WTC11 (cell line): Measurements from ENCODE around the gene KDM4B. TPM values are rescaled to one million over a fixed set of nuclear protein-coding genes. Genes with fewer than 3 reads are reported as not detected.

ENCODE experiments used
- ATAC-seq: fragments of 200-7000 bp; cut with Tn5 transposase; 2 replicates; pipeline ENCODE4 v1.10.0; 2021; ENCODE audit warnings: mild to moderate bottlenecking, moderate library complexity
- CTCF ChIA-PET: fragments of 300-600 bp; sonication (Branson Sonifier 250); formaldehyde crosslinking; loops from one replicate; lab custom pipeline; 2021; ENCODE audit warnings: antibody characterized with exemption; lab: Charles Lee
- POLR2A ChIA-PET: fragments of 350-600 bp; sonication (Branson Sonifier 250); formaldehyde crosslinking; loops from one replicate; lab custom pipeline; 2021; ENCODE audit warnings: antibody characterized with exemption; lab: Charles Lee
- DNase-seq: peaks from one replicate; pipeline ENCODE4 v3.0.0; 2021; ENCODE audit warnings: low spot score
- H3K27ac Mint-ChIP-seq: 2 replicates; pipeline ENCODE4 v1.8.0; 2021; ENCODE audit warnings: mixed read lengths
- H3K27me3 Mint-ChIP-seq: 2 replicates; pipeline ENCODE4 v1.8.0; 2021; ENCODE audit warnings: low read depth, mild to moderate bottlenecking, moderate library complexity, mixed read lengths
- H3K36me3 Mint-ChIP-seq: 2 replicates; pipeline ENCODE4 v1.8.0; 2021; ENCODE audit warnings: mixed read lengths
- H3K4me1 Mint-ChIP-seq: 2 replicates; pipeline ENCODE4 v1.8.0; 2022; ENCODE audit warnings: mixed read lengths
- H3K4me3 Mint-ChIP-seq: 2 replicates; pipeline ENCODE4 v1.8.0; 2021; ENCODE audit warnings: mild to moderate bottlenecking, moderate library complexity, mixed read lengths
- H3K9me3 Mint-ChIP-seq: 2 replicates; pipeline ENCODE4 v1.8.0; 2021; ENCODE audit warnings: mixed read lengths
- ESRRA ChIP-seq: sonication (generic); formaldehyde crosslinking; IDR thresholded peaks from 2 replicates; pipeline ENCODE4 v1.8.1; 2022; ENCODE audit warnings: mild to moderate bottlenecking, missing genetic modification reagents, borderline replicate concordance
- JUN ChIP-seq: sonication (generic); formaldehyde crosslinking; IDR thresholded peaks from 2 replicates; pipeline ENCODE4 v1.8.0; 2023; ENCODE audit warnings: mild to moderate bottlenecking, missing genetic modification reagents
- MXD4 ChIP-seq: fragments of 250-450 bp; sonication (Bioruptor Pico); IDR thresholded peaks from 2 replicates; pipeline ENCODE4 v1.8.0; 2021; ENCODE audit warnings: mild to moderate bottlenecking, moderate library complexity, borderline replicate concordance
- NFYB ChIP-seq: sonication (generic); formaldehyde crosslinking; conservative IDR thresholded peaks from 2 replicates; pipeline ENCODE4 v1.8.0; 2022; ENCODE audit warnings: low read depth, missing genetic modification reagents
- RELA ChIP-seq: sonication (generic); formaldehyde crosslinking; IDR thresholded peaks from 2 replicates; pipeline ENCODE4 v1.8.1; 2022; ENCODE audit warnings: missing genetic modification reagents, mild to moderate bottlenecking, borderline replicate concordance
- RORB ChIP-seq: fragments of 250-450 bp; sonication (Bioruptor Pico); IDR thresholded peaks from 2 replicates; pipeline ENCODE4 v1.9.0; 2021; ENCODE audit warnings: mild to moderate bottlenecking
- SMAD3 ChIP-seq: sonication (generic); formaldehyde crosslinking; IDR thresholded peaks from 2 replicates; pipeline ENCODE4 v1.8.0; 2022; ENCODE audit warnings: missing genetic modification reagents, mild to moderate bottlenecking, borderline replicate concordance
- SMAD4 ChIP-seq: sonication (generic); formaldehyde crosslinking; IDR thresholded peaks from 2 replicates; pipeline ENCODE4 v1.8.0; 2022; ENCODE audit warnings: mild to moderate bottlenecking, missing genetic modification reagents
- TEAD1 ChIP-seq: sonication (generic); formaldehyde crosslinking; IDR thresholded peaks from 2 replicates; pipeline ENCODE4 v1.8.0; 2022; ENCODE audit warnings: mild to moderate bottlenecking, missing genetic modification reagents
- TP53 ChIP-seq: sonication (generic); formaldehyde crosslinking; IDR thresholded peaks from 2 replicates; pipeline ENCODE4 v1.8.1; 2023; ENCODE audit warnings: mild to moderate bottlenecking, missing genetic modification reagents
- ZNF138 ChIP-seq: sonication (generic); formaldehyde crosslinking; conservative IDR thresholded peaks from 2 replicates; pipeline ENCODE4 v1.8.1; 2022; ENCODE audit warnings: mild to moderate bottlenecking, moderate library complexity, missing genetic modification reagents
- ZNF423 ChIP-seq: fragments of 250-450 bp; sonication (Bioruptor Pico); IDR thresholded peaks from 2 replicates; pipeline ENCODE4 v2.1.2; 2022; ENCODE audit warnings: mild to moderate bottlenecking, moderate library complexity
- total RNA-seq: library from RNA; stranded (reverse); gene quantifications from 3 replicates; pipeline ENCODE4 v1.2.3, GENCODE V29; 2021
- TF ChIP-seq, protein P1 (sequence below): fragments of 250-450 bp; sonication (Bioruptor Pico); IDR thresholded peaks from 2 replicates; pipeline ENCODE4 v1.8.0; 2021; ENCODE audit warnings: mild to moderate bottlenecking
- TF ChIP-seq, protein P2 (sequence below): sonication (generic); formaldehyde crosslinking; conservative IDR thresholded peaks from 2 replicates; pipeline ENCODE4 v1.8.1; 2022; ENCODE audit warnings: mild to moderate bottlenecking, missing genetic modification reagents
- TF ChIP-seq, protein P3 (sequence below): fragments of 250-450 bp; sonication (Bioruptor Pico); IDR thresholded peaks from 2 replicates; pipeline ENCODE4 v1.9.0; 2021; ENCODE audit warnings: mild to moderate bottlenecking, borderline replicate concordance
- TF ChIP-seq, protein P4 (sequence below): sonication (generic); formaldehyde crosslinking; IDR thresholded peaks from 2 replicates; pipeline ENCODE4 v1.8.1; 2023; ENCODE audit warnings: mild to moderate bottlenecking, missing genetic modification reagents, moderate library complexity

KDM4B gene
- total RNA-seq, 1 experiment from 2014 or later: 43.2 TPM

DNA sequence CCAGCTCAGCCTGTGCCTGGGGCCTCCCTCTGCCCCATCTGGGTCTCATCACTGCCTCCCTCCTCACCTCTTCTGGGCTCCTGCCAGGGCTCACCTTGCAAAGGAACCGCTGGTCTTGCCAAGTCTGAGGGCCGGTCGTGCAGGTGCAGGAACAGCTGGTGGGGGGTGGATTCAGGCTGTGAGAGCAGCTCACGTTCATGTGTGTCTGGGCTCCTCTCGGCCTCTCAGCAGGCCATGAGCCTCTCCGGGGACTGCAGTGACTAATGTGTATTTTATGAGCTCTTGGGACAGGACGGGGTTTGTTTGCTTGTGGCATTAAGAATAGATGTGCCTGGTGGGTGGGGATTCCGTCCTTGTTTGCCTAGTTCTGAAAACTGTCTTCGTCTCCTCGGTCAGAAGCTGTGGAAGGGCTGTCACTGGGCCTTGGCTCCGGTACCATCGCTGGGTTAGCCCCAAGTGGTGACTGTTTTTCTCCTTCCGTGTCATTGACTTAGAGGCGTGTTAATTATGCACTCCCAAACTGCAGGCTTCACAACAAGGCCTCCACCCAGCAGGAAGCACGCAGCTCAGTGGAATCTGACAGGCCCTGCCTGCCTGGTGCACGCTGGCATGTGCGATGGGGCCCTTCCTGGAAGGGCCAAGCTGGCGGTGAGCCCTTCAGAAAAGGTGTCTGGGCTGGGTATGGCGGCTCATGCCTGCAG, 77.6 kb downstream of the KDM4B start:
- Mint-ChIP-seq H3K9me3 (no peaks in the 10 kb centered on the region), H3K4me1 (no peaks in the 10 kb centered on the region), H3K36me3 (no peaks in the 10 kb centered on the region; the same call in 1 of the 2 replicates), H3K4me3 (no peak overlapping the region), H3K27me3 (no peaks in the 10 kb centered on the region), H3K27ac (no peak overlapping the region)
- ChIA-PET CTCF (interaction anchor here (0.6 to 1.7 kb wide), 9 partner anchors 9 to 747 kb away, joined by 3 to 11 read pairs (median 5); partner anchors contain the start of gene PLIN3), POLR2A (no interaction called here)
- DNase-seq (no peak), ATAC-seq (no peak)
- TF ChIP-seq, protein P1, sequence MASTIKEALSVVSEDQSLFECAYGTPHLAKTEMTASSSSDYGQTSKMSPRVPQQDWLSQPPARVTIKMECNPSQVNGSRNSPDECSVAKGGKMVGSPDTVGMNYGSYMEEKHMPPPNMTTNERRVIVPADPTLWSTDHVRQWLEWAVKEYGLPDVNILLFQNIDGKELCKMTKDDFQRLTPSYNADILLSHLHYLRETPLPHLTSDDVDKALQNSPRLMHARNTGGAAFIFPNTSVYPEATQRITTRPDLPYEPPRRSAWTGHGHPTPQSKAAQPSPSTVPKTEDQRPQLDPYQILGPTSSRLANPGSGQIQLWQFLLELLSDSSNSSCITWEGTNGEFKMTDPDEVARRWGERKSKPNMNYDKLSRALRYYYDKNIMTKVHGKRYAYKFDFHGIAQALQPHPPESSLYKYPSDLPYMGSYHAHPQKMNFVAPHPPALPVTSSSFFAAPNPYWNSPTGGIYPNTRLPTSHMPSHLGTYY: no peak
- TF ChIP-seq SMAD4 (CRISPR knock-in tag) (no peak), TEAD1 (no peak), TP53 (CRISPR knock-in tag) (no peak), RELA (no peak), JUN (CRISPR knock-in tag) (no peak), ESRRA (CRISPR knock-in tag) (no peak), NFYB (CRISPR knock-in tag) (no peak), ZNF138 (CRISPR knock-in tag) (no peak)
- TF ChIP-seq, protein P2, sequence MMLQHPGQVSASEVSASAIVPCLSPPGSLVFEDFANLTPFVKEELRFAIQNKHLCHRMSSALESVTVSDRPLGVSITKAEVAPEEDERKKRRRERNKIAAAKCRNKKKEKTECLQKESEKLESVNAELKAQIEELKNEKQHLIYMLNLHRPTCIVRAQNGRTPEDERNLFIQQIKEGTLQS (CRISPR knock-in tag): no peak
- TF ChIP-seq, protein P3, sequence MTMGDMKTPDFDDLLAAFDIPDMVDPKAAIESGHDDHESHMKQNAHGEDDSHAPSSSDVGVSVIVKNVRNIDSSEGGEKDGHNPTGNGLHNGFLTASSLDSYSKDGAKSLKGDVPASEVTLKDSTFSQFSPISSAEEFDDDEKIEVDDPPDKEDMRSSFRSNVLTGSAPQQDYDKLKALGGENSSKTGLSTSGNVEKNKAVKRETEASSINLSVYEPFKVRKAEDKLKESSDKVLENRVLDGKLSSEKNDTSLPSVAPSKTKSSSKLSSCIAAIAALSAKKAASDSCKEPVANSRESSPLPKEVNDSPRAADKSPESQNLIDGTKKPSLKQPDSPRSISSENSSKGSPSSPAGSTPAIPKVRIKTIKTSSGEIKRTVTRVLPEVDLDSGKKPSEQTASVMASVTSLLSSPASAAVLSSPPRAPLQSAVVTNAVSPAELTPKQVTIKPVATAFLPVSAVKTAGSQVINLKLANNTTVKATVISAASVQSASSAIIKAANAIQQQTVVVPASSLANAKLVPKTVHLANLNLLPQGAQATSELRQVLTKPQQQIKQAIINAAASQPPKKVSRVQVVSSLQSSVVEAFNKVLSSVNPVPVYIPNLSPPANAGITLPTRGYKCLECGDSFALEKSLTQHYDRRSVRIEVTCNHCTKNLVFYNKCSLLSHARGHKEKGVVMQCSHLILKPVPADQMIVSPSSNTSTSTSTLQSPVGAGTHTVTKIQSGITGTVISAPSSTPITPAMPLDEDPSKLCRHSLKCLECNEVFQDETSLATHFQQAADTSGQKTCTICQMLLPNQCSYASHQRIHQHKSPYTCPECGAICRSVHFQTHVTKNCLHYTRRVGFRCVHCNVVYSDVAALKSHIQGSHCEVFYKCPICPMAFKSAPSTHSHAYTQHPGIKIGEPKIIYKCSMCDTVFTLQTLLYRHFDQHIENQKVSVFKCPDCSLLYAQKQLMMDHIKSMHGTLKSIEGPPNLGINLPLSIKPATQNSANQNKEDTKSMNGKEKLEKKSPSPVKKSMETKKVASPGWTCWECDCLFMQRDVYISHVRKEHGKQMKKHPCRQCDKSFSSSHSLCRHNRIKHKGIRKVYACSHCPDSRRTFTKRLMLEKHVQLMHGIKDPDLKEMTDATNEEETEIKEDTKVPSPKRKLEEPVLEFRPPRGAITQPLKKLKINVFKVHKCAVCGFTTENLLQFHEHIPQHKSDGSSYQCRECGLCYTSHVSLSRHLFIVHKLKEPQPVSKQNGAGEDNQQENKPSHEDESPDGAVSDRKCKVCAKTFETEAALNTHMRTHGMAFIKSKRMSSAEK (CRISPR knock-in tag): no peak

DNA sequence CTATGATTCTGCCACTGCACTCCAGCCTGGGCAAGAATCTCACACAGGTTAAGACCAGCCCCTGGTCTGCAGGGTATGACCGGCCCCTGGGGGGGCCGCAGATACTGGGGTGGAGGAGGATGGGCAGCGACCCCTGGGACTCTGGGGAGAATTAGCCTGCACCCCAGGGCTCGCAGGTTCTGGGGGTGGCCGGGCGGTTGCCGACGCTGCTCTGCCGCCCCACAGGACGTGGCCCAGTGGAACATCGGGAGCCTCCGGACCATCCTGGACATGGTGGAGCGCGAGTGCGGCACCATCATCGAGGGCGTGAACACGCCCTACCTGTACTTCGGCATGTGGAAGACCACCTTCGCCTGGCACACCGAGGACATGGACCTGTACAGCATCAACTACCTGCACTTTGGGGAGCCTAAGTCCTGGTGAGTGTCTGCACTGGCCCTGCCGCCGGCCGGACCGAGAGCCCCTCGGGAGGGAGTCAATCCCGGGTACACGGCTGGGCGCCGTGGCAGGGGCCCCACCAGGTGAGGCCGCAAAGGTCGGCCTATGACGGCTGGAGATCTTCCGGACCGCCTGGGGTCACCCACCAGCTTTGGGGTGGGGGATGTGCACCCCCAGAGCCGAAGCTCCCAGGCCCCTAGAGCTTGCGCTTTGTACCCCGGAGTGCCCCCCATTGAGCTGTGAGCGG, 78.5 kb downstream of the KDM4B start:
- Mint-ChIP-seq H3K4me1 (no peaks in the 10 kb centered on the region), H3K4me3 (no peak overlapping the region), H3K36me3 (no peaks in the 10 kb centered on the region; the same call in 1 of the 2 replicates), H3K9me3 (no peaks in the 10 kb centered on the region), H3K27me3 (no peaks in the 10 kb centered on the region), H3K27ac (no peak overlapping the region)
- no peak for ATAC-seq
- DNase-seq: no peak
- POLR2A ChIA-PET: interaction anchor here (0.6 kb wide), 2 partner anchors 156 to 305 kb away, joined by 3 to 8 read pairs; no protein-coding TSS in a partner anchor
- TF ChIP-seq, protein P4, sequence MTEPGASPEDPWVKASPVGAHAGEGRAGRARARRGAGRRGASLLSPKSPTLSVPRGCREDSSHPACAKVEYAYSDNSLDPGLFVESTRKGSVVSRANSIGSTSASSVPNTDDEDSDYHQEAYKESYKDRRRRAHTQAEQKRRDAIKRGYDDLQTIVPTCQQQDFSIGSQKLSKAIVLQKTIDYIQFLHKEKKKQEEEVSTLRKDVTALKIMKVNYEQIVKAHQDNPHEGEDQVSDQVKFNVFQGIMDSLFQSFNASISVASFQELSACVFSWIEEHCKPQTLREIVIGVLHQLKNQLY: no peak
- TF ChIP-seq SMAD3 (no peak), RORB (CRISPR knock-in tag) (no peak), MXD4 (CRISPR knock-in tag) (no peak), ZNF423 (no peak)
- CTCF ChIA-PET: interaction anchor here (1.2 to 2.3 kb wide), 12 partner anchors 8 to 238 kb away, joined by 3 to 27 read pairs (median 9); partner anchors contain the start of gene PLIN3
